PC-9 (cell line): Measurements from ENCODE around the gene PSMG4.

Source experiments
- EZH2 ChIP-seq: fragments of 200-600 bp; sonication (generic); IDR thresholded peaks from 2 replicates; pipeline ENCODE4 v1.8.0; 2017; ENCODE audit warnings: antibody characterized with exemption, low read depth
- TF ChIP-seq, protein P1 (sequence below): fragments of 200-600 bp; sonication (generic); conservative IDR thresholded peaks from 2 replicates; pipeline ENCODE4 v1.6.1; 2017; ENCODE audit warnings: mixed run types, antibody characterized with exemption, mild to moderate bottlenecking, moderate library complexity

DNA sequence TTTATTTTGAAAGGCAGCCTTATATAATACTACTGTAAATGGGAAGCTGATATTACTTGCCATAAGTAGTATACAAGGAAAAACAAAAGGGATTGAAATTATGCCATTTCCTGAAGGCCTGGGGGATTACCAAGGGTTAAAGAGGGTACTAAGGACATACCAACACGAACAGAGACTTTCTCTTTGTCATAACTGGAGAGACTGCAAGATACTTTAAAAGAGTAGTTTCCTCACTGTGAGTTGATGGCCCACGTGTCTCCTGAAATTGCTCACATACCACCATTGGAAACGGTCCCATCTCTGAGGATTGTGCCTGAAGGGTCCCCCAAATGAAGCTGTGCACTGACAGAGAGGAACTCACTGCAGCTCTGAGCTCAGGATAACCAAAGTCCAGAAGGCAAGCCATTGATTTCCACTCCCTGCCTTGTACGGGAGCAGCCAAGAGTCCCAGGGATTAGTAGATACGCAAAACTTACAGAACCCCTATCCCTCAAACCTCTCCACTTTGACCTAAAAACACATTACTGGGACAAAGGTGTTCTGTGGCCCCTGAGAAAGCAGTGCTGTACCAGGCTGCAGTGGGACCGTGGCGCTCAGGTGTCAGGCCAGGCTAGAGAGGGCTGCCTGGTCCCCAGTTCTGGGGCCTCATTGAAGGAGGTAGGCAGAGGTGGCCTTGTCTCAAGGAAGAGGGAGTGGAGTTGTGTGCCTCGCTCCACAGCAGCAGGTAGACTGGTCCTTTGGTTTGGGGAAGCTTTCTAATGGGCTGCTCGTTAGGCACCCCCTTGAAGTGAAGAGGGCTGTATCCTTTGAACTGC, 15.2 kb downstream of the PSMG4 start:
- TF ChIP-seq, protein P1, sequence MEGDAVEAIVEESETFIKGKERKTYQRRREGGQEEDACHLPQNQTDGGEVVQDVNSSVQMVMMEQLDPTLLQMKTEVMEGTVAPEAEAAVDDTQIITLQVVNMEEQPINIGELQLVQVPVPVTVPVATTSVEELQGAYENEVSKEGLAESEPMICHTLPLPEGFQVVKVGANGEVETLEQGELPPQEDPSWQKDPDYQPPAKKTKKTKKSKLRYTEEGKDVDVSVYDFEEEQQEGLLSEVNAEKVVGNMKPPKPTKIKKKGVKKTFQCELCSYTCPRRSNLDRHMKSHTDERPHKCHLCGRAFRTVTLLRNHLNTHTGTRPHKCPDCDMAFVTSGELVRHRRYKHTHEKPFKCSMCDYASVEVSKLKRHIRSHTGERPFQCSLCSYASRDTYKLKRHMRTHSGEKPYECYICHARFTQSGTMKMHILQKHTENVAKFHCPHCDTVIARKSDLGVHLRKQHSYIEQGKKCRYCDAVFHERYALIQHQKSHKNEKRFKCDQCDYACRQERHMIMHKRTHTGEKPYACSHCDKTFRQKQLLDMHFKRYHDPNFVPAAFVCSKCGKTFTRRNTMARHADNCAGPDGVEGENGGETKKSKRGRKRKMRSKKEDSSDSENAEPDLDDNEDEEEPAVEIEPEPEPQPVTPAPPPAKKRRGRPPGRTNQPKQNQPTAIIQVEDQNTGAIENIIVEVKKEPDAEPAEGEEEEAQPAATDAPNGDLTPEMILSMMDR: no peak
- no peak for TF ChIP-seq EZH2
